Left ventricle myocardium superior (tissue), 1 donor: ENCODE data around the gene LRRFIP1. TPM values are rescaled to one million over a fixed set of nuclear protein-coding genes. Genes with fewer than 3 reads are reported as not detected.

ENCODE experiments used
- ATAC-seq: fragments of 200-7000 bp; cut with Tn5 transposase; one replicate; pipeline ENCODE4 v1.9.1; 2020; ENCODE audit warnings: mild to moderate bottlenecking, moderate library complexity
- DNase-seq: peaks from one replicate; pipeline ENCODE4 v3.0.0-alpha.2; 2020
- intact Hi-C: fragments of 100-400 bp; cut with micrococcal nuclease; formaldehyde crosslinking; loops from one replicate; pipeline ENCODE4 v1.11.0; 2022
- total RNA-seq: library from RNA; stranded (reverse); fragmentation: NEBNext Ultra II Directional; extraction: Animal tissue kit (Norgen Biotek cat#: 25700); gene quantifications from one replicate; pipeline ENCODE4 v1.2.1, GENCODE V29; 2021
- donor health status: DM: no; HTN: yes; CAD: no; lungs with severe emphysema.

The LRRFIP1 gene
- total RNA-seq, 1 donor from 2014 or later, result 101 TPM

GRCh38 chr2:237631801-237632585, 4.6 kb downstream of the LRRFIP1 start:
- DNase-seq (no peak), ATAC-seq (no peak)
- intact Hi-C loops, result no loop called here

- DNase-seq (peak; percentile 59), ATAC-seq (peak; percentile 71)
- intact Hi-C loops, result no loop called here
Measured at GRCh38 chr2:237633061-237633561, 5.7 kb downstream of the LRRFIP1 start.

GRCh38 chr2:237636578-237636977, 9.2 kb downstream of the LRRFIP1 start:
- DNase-seq, result no peak
- ATAC-seq, result no peak
- intact Hi-C loops, result no loop called here

- DNase-seq, result no peak
- no peak for ATAC-seq
- intact Hi-C loops, result no loop called here
Measured at GRCh38 chr2:237637429-237638135, 10.2 kb downstream of the LRRFIP1 start.

- no peak for DNase-seq
- intact Hi-C loops, result no loop called here
- ATAC-seq, result peak; percentile 2
Measured at GRCh38 chr2:237638176-237638575, 10.8 kb downstream of the LRRFIP1 start.

GRCh38 chr2:237639052-237639835, 11.9 kb downstream of the LRRFIP1 start:
- no peak for DNase-seq
- intact Hi-C loops, result no loop called here
- peak; percentile 89 for ATAC-seq

GRCh38 chr2:237639836-237640220, 12.4 kb downstream of the LRRFIP1 start:
- ATAC-seq (peak; percentile 11), DNase-seq (no peak)
- intact Hi-C loops, result no loop called here

- intact Hi-C loops, result no loop called here
- ATAC-seq, result peak; percentile 2
- no peak for DNase-seq
Measured at GRCh38 chr2:237640493-237640998, 13.2 kb downstream of the LRRFIP1 start.

GRCh38 chr2:237642038-237642734, 14.8 kb downstream of the LRRFIP1 start:
- ATAC-seq, result no peak
- no peak for DNase-seq
- intact Hi-C loops, result no loop called here

- DNase-seq (no peak), ATAC-seq (no peak)
- intact Hi-C loops, result no loop called here
Measured at GRCh38 chr2:237643066-237643465, 15.7 kb downstream of the LRRFIP1 start.

- no peak for ATAC-seq
- intact Hi-C loops, result no loop called here
- DNase-seq, result no peak
Measured at GRCh38 chr2:237643582-237644380, 16.4 kb downstream of the LRRFIP1 start.

GRCh38 chr2:237644381-237644703, 17.0 kb downstream of the LRRFIP1 start:
- ATAC-seq (no peak), DNase-seq (no peak)
- intact Hi-C loops, result no loop called here

- DNase-seq (no peak), ATAC-seq (no peak)
- intact Hi-C loops, result no loop called here
Measured at GRCh38 chr2:237645261-237645660, 17.9 kb downstream of the LRRFIP1 start.

- ATAC-seq, result peak; percentile 61
- intact Hi-C loops, result no loop called here
- peak; percentile 58 for DNase-seq
Measured at GRCh38 chr2:237647176-237648015, 20.0 kb downstream of the LRRFIP1 start.

GRCh38 chr2:237648016-237648381, 20.6 kb downstream of the LRRFIP1 start:
- intact Hi-C loops, result no loop called here
- ATAC-seq, result peak; percentile 52

GRCh38 chr2:237649541-237650454, 22.4 kb downstream of the LRRFIP1 start:
- peak; percentile 45 for ATAC-seq
- intact Hi-C loops, result no loop called here
- DNase-seq, result no peak

More at GRCh38 chr2:237648016-237648381, 20.6 kb downstream of the LRRFIP1 start:
- no peak for DNase-seq
